Fibroblast of villous mesenchyme (primary cell): Measurements from ENCODE around the gene PUM1. TPM values are rescaled to one million over a fixed set of nuclear protein-coding genes. Genes with fewer than 3 reads are reported as not detected.
A peak's percentile ranks its signal among the peaks of the same experiment; 100 is the strongest.

Experiments
- DNase-seq: peaks from one replicate; pipeline ENCODE4 v3.0.0-alpha.2; 2010; ENCODE audit warnings: low read depth
- H3K4me3 ChIP-seq: 2 replicates; pipeline ENCODE4 v1.5.1; 2011; ENCODE audit warnings: low read depth, mild to moderate bottlenecking, low read length
- total RNA-seq: library from RNA; depleted of rRNA; stranded (reverse); fragments of >200 nt; gene quantifications from 2 replicates; pipeline ENCODE4 v1.2.3, GENCODE V29; 2012
- TF ChIP-seq, protein P1 (sequence below): IDR thresholded peaks from 2 replicates; pipeline ENCODE4 v1.5.1; 2012; ENCODE audit warnings: low read depth, mild to moderate bottlenecking, low read length; ENCODE audit not compliant: insufficient read depth

PUM1 gene
- total RNA-seq, 1 donor: 81.6 TPM

DNA sequence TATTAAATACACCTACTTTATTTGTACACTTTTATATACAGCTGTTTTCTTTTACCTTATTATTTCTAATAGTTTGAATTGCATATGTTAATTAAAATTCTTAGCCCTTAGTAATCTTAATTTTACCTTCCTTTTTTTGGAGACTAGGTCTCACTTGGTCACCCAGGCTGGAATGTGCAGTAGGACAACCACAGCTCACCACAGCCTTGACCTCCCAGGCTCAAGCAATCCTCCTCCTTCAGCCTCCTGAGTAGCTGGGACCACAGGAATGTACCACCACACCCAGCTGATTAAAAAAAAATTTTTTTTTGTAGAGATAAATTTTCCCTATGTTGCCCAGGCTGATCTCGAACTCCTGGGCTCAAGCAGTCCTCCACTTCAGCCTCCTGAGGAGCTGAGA, 141.9 kb downstream of the PUM1 start:
- H3K4me3 ChIP-seq: no peak overlapping the region
- TF ChIP-seq, protein P1, sequence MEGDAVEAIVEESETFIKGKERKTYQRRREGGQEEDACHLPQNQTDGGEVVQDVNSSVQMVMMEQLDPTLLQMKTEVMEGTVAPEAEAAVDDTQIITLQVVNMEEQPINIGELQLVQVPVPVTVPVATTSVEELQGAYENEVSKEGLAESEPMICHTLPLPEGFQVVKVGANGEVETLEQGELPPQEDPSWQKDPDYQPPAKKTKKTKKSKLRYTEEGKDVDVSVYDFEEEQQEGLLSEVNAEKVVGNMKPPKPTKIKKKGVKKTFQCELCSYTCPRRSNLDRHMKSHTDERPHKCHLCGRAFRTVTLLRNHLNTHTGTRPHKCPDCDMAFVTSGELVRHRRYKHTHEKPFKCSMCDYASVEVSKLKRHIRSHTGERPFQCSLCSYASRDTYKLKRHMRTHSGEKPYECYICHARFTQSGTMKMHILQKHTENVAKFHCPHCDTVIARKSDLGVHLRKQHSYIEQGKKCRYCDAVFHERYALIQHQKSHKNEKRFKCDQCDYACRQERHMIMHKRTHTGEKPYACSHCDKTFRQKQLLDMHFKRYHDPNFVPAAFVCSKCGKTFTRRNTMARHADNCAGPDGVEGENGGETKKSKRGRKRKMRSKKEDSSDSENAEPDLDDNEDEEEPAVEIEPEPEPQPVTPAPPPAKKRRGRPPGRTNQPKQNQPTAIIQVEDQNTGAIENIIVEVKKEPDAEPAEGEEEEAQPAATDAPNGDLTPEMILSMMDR: no peak
- DNase-seq: no peak

DNA sequence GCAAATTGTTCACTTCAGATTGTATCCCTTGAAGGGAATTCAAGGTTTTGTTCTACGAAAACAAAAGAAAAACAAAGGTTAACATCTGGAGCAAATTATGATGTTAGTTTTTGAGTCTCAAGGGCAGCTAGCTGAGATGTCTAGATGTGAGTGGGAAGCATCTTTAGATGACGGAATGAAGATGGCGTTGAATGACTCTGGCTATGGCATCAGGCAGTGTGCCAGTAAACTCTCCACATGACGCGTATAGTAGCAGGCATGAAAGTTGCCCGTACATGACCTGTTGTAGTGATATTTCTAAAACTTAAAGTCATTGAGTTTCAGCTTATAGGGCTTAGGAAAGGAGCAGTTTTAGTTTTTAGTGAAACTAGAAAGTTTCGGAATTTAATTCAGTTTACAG, 144.7 kb downstream of the PUM1 start:
- DNase-seq: peak; percentile 34
- H3K4me3 ChIP-seq: no peak overlapping the region
- TF ChIP-seq, protein P1: no peak

DNA sequence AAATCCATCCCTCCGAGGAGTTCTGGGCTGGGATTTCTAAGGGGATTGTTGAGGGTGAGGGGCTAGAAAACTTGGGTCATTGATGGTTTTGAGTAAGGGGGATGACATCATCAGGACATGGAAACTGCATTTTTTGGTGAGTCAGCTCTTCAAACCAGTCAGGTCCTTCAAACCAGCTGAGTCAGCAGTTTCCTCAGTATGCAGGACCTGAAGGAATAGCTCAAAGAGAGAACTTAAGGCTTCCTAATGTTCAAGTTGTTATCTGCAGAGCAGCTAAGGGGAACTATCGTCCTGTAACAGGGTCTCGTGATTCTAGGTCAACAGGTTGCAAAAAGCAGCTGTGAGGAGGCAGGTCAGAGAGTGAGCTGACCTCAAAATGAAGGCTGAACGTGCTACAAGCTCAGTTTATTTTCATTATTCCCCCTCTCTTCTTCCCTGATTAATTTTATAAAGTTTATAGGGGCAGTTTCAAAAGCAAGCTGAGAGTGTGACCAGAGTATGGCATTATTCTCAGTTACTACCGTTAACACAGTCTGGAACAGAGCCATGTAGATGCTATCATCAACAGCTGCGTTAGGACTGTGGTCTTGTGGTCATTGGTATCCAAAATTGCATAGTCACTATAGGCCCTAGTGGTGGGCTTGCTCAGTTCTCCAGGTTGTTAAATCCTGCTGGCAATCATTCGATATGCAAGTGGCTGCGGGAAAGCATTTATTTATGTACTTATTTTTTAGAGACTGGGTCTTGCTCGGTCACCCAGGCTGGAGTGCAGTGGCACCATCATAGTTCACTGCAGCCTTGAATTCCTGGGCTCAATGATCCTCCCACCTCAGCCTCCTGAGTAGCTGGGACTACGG, 146.3 kb downstream of the PUM1 start:
- H3K4me3 ChIP-seq: no peak overlapping the region
- TF ChIP-seq, protein P1: peak; percentile 8
- DNase-seq: peak; percentile 83

DNA sequence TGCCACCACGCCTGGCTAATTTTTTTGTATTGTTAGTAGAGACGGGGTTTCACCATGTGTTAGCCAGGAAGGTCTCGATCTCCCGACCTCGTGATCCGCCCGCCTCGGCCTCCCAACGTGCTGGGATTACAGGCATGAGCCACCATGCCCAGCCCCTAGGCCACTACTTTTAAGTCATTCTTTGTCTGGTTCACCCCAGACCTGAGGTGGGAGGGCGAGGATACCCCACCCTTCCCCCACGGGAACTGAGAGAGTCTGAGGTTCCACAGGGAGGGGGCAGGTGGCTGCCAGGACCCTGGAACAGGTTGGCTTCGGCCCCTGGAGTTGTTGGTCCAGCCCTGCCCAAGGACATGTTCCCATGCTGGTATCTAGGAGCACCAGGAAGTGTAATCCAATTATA, 149.2 kb downstream of the PUM1 start:
- TF ChIP-seq, protein P1: no peak
- H3K4me3 ChIP-seq: no peak overlapping the region
- no peak for DNase-seq

DNA sequence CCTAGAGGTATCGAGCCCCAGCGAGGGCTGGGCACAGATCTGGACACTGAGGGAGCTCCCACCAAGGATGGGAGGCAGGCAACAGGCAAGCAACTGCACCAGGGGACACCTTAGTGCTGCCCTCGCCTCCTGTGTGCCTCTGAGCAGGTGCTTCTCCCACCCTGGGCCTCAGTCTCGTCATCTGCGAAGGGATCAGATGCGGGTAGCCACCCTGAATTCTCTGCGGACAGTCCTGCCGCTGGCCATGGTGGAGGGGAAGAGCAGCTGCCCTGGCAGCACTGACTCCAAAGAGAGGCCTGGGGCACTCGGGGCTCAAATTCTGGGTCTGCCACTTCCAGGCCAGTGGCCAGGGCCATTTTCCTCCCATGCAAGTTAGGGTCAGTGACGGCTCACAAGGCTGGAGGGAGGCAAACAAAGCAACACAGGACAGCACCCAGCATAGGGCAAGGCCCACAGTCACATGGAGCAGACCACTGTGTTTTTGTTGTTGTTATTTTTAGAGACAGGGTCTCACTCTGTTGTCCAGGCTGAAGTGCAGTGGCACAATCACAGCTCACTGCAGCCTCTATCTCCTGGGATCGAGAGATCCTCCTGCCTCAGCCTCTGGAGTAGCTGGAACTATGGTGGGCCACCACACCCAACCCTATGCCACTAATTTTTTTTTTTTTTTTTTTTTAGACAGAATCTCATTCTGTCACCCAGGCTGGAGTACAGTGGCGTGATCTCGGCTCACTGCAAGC, 149.9 kb downstream of the PUM1 start:
- TF ChIP-seq, protein P1: no peak
- H3K4me3 ChIP-seq: no peak overlapping the region
- DNase-seq: no peak

DNA sequence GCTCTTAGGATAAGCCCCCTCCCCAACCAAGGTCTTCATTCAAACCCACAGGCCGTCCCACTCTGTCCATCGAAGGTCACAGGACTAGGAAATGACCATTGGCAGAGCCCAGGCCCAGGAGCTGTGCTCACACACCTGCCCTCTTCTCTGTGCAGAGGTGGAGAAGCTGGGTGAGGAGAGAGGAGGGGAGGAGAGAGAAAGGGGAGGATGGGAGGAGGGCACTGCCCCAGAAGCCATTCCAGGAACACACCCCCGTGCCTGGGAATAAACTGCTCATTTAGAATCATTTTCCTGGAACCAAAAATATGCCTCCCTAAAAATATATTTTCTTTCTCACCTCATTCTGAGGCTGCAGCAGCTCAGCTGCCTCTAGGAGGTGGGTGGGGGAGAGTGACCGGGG, 150.6 kb downstream of the PUM1 start:
- no peak for DNase-seq
- H3K4me3 ChIP-seq: no peak overlapping the region
- TF ChIP-seq, protein P1: no peak
